Measurements from ENCODE around the gene ZFP62.

The ZFP62 gene

GRCh38 chr5:180810210-180810958, 50.7 kb downstream of the ZFP62 start:
- DNase-seq (ENCODE audit: low spot score) = peak; percentile 96

DNA sequence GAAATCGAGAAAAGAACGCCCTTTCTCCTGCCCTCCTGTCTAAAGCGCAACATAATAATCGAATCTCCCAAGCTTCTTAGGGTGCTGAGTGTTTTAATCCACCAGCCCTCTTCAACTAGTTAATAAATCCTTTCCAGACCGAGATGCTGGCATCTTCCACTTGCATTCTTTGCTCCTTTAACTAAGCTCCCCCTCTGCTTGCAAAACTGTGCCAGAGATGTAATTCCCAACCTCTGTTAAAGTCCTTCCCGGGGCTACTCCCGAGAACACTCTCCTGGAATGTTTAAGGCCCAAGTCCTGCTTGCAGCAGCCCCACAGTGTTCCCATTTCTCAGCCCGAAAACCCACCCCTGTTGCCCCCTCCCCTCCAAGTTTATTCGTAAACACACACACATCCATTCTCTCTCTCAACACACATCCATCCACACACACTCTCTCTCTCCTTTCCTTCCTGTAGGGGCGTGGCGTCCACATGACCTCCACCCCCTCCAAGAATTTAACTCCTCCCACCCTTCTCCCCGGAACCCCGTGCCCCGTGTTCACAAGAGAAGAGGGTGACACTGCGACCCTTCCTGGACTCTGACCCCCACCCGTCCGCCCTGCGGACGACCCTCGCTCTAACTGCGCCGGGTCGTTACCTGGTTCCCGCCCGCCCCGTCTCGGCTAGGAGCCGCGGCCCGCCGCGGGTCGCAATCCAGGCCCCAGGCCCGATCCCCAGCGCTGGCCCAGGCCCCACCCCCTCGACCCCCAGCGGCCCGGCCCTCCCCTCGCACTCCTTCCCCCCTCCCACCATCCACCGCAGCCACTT, 51.5 kb downstream of the ZFP62 start:
- peak; percentile 93 for DNase-seq (ENCODE audit: low spot score)

DNA sequence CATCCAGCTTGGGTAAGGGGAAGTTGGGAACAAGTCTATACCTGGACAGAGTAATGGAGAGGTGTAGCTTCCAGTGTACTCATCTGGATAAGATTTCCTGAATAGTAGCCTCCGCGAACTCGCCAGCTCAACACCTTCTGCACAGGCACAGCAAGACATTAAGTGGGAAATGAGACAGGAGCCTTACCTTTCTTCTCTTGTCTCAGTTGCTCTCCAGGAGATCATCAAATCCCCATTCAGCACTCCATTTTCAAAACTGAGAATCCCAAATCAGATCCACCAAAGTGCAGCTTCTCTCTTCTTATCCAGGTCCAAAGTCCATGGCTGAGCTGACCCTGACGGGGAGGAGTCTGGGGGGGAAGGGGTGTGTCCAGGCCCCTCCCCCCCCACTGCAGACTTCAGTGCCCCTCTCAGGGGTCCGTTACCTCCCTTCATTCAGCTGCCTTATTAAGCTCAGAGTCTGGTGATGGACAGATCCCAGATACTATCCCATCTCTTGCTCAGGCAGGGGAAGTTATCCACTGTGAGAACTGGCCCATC, 52.5 kb downstream of the ZFP62 start:
- peak; percentile 42 for DNase-seq (ENCODE audit: low spot score)

DNA sequence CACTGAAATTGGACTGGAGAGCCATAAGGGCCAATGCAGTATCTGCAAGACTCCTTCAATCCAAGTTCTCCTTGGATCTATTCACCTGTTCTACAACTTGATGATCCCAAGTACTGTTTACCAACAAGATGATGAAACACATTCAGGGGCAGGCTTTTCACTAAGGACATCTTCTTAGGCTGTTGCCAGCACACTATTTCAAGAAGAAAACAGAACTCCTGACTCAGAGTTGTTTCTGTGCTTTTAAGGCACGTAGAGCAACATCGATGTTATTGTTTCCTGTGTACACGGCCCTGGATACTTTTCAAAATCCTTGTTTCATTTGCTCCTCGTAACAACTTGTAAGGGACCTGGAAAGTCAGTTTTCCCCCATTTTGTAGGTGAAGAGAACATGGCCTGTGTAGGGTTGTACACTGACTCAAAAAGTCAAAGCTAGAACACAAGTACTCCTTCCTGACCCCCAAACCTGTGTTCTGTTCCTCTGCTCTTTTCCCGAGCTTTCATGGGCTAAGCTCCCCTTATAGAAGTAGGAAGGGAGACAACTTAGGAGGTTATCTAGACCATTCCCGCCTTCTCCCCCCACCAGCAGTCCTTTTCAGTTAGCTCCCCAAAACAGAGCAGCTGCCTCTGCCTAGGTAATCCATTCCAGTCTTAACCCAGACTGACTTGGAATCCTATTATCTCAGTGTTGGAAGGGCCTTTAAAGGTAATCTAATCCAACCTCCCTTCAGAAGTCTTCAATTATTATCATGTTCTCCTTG, 53.2 kb downstream of the ZFP62 start:
- DNase-seq (ENCODE audit: low spot score) = no peak

GRCh38 chr5:180807046-180807445, 54.0 kb downstream of the ZFP62 start:
- no peak for DNase-seq (ENCODE audit: low spot score)

DNA sequence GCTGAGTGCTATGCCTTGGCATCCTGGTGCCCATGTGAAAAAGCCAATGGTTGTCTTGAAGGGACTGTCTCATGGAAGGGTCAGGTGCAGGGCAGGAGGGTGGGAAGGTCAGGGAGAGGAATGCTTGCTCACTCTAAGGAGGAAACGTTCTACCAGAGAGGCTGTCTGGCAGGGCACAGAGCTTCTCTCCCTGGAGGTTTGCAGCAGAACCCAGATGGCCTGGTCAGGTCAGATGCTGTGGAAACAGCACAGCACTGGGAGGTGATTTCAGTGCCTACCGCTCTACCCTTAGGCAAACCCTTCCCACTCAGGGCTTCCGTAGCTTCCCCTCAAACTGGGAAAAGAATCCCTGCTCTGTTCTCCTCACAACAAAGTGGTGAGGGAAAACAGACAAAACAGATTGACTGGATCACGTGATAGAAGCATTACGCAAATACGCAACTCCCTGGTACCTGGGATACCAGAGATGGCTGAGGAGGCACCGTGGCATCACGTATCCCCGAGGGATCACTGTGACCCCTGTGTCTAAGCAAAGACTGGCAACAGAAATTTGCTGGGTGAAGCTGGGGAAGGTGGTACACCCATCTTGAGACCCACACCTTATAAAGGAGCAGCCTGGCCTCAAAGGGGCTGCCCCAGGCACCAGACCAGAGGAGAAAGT, 54.6 kb downstream of the ZFP62 start:
- DNase-seq (ENCODE audit: low spot score) = no peak

GRCh38 chr5:180804129-180804618, 56.9 kb downstream of the ZFP62 start:
- DNase-seq (ENCODE audit: low spot score) = no peak

GRCh38 chr5:180803181-180804128, 57.6 kb downstream of the ZFP62 start:
- peak; percentile 59 for DNase-seq (ENCODE audit: low spot score)

- DNase-seq (ENCODE audit: low spot score) = peak; percentile 66
These were observed 58.5 kb downstream of the ZFP62 start, which contains the start of gene MGAT1 for GRCh38 chr5:180802325-180803180. TSS of gene MGAT1 (minus strand) at chr5:180802806. CDS start at chr5:180792971, 9,835 bp downstream.

DNA sequence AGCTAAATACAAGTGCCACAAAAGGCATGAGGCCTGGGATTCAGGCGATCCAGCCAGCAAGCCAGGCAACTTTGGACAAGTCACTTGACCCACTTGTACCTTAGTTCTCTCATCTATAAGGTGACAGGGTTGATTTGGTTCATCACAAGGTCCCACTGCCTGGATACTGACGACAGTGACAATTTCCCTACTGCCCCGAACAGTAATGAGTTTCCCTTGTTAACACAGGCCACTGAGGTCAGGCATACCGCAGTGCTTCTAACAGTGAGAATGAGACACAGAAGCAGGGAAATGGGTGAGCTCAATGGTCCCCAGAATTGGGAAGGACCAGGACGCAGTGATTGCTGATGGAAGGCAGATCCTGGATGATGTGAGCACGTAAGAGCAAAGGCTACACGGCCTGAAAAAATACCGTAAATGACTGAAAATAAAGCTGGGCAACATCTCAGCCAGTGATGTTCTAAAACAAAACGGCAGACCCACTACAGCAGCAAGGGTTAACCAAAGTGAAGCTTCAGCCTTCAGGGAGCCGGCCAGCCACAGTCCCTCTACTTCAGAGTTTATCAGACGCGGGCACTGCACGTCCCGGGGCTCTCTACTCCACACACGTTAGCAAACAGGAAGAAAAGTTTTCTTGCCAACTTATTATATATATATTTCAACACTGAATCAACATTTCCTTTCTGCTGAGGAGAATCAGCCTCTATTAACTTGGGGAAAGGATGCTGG, 59.3 kb downstream of the ZFP62 start:
- DNase-seq (ENCODE audit: low spot score) = no peak

GRCh38 chr5:180799902-180800801, 60.9 kb downstream of the ZFP62 start:
- no peak for DNase-seq (ENCODE audit: low spot score)

GRCh38 chr5:180799194-180799593, 61.9 kb downstream of the ZFP62 start:
- DNase-seq (ENCODE audit: low spot score) = peak; percentile 60

DNA sequence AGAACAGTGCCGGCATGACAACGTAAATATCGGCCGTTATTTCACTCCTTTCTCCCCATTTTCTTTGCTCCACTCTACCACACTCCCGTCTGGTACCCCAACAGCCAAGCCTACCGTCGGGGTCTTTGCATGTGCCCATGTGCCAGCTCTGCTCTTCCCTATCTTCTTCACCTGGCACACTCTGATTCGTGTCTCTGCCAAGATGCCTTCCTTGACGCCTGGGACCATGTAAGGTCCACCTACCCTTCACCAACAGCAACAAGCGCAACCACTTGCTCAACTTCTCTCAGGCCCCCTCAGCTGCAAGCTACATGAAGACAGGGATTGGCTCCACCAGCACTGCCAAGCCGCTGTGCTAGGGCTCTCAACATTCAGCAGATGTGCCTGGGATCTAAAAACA, 62.9 kb downstream of the ZFP62 start:
- DNase-seq (ENCODE audit: low spot score) = no peak

Measured in SW480 (cell line).